Endothelial cell (in vitro differentiated cells): Measurements from ENCODE around the gene RAPGEF5. TPM values are rescaled to one million over a fixed set of nuclear protein-coding genes. Genes with fewer than 3 reads are reported as not detected.

Experiments
- DNase-seq: peaks from one replicate; pipeline ENCODE4 v3.0.0; 2021; ENCODE audit warnings: low spot score
- H3K27ac Mint-ChIP-seq: one replicate; pipeline ENCODE4 v1.8.0; 2021; ENCODE audit warnings: mixed read lengths, inconsistent platforms; ENCODE audit not compliant: unreplicated experiment
- H3K27me3 Mint-ChIP-seq: one replicate; pipeline ENCODE4 v1.8.0; 2021; ENCODE audit warnings: mild to moderate bottlenecking, moderate library complexity, mixed read lengths, inconsistent platforms; ENCODE audit not compliant: unreplicated experiment
- H3K36me3 Mint-ChIP-seq: one replicate; pipeline ENCODE4 v1.8.0; 2021; ENCODE audit warnings: mild to moderate bottlenecking, low read depth, mixed read lengths, inconsistent platforms; ENCODE audit not compliant: unreplicated experiment
- H3K4me1 Mint-ChIP-seq: one replicate; pipeline ENCODE4 v1.8.0; 2021; ENCODE audit warnings: mild to moderate bottlenecking, mixed read lengths, inconsistent platforms; ENCODE audit not compliant: unreplicated experiment
- H3K4me3 Mint-ChIP-seq: one replicate; pipeline ENCODE4 v1.8.0; 2021; ENCODE audit warnings: mild to moderate bottlenecking, mixed read lengths, inconsistent platforms; ENCODE audit not compliant: unreplicated experiment
- H3K9me3 Mint-ChIP-seq: one replicate; pipeline ENCODE4 v1.8.0; 2021; ENCODE audit warnings: mixed read lengths, inconsistent platforms; ENCODE audit not compliant: unreplicated experiment
- total RNA-seq: library from RNA; stranded (reverse); fragmentation: NEBNext Ultra II Directional; extraction: Animal tissue kit (Norgen Biotek cat#: 25700); gene quantifications from one replicate; pipeline ENCODE4 v1.2.1, GENCODE V29; 2021; ENCODE audit not compliant: unreplicated experiment
- TF ChIP-seq, protein P1 (sequence below): fragments of 200-600 bp; sonication (generic); IDR thresholded peaks from one replicate; pipeline ENCODE4 v1.5.0; 2021; ENCODE audit warnings: antibody characterized with exemption; ENCODE audit not compliant: unreplicated experiment

RAPGEF5 gene
- total RNA-seq, 1 donor from 2014 or later = 135 TPM

DNA sequence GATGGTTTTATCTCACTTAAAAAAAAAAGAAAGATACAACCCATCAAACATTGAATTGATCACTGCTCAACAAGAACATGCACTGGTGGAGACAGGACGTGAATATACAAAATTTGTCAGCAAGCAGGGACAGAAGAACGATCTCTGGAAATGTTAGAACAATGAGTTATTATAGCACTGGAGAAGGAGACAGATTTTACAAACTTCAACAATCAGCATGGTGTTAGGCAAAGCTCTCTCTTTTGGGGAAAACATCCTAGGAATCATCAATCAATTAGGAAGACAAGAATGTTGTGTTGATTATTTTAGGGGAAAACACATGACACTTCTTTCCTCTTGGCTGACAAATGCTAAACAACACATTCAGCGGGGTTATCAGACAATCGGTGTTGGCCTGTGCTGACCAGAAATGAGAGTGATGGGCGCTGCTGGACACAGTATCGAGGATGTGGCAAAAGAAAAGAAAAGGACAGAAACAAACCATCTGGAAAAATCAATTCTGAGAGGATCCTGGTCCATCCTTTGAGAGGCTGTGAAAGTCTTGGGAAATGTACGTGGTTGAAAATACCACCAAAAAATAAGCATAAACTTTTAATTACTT lies 103.9 kb downstream of the RAPGEF5 start:
- TF ChIP-seq, protein P1, sequence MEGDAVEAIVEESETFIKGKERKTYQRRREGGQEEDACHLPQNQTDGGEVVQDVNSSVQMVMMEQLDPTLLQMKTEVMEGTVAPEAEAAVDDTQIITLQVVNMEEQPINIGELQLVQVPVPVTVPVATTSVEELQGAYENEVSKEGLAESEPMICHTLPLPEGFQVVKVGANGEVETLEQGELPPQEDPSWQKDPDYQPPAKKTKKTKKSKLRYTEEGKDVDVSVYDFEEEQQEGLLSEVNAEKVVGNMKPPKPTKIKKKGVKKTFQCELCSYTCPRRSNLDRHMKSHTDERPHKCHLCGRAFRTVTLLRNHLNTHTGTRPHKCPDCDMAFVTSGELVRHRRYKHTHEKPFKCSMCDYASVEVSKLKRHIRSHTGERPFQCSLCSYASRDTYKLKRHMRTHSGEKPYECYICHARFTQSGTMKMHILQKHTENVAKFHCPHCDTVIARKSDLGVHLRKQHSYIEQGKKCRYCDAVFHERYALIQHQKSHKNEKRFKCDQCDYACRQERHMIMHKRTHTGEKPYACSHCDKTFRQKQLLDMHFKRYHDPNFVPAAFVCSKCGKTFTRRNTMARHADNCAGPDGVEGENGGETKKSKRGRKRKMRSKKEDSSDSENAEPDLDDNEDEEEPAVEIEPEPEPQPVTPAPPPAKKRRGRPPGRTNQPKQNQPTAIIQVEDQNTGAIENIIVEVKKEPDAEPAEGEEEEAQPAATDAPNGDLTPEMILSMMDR = no peak
- H3K36me3 Mint-ChIP-seq = no peaks in the 10 kb centered on the region
- H3K4me1 Mint-ChIP-seq = peaks cover 23% of the 10 kb centered on the region
- DNase-seq = no peak
- no peaks in the 10 kb centered on the region for H3K27me3 Mint-ChIP-seq
- H3K4me3 Mint-ChIP-seq = no peak overlapping the region
- H3K27ac Mint-ChIP-seq = peak overlapping the region; percentile 0
- H3K9me3 Mint-ChIP-seq = no peaks in the 10 kb centered on the region

GRCh38 chr7:22252016-22252415 lies 104.9 kb downstream of the RAPGEF5 start:
- no peaks in the 10 kb centered on the region for H3K36me3 Mint-ChIP-seq
- H3K9me3 Mint-ChIP-seq = no peaks in the 10 kb centered on the region
- no peak for DNase-seq
- H3K4me3 Mint-ChIP-seq = no peak overlapping the region
- peaks cover 26% of the 10 kb centered on the region for H3K4me1 Mint-ChIP-seq
- no peak overlapping the region for H3K27ac Mint-ChIP-seq
- no peaks in the 10 kb centered on the region for H3K27me3 Mint-ChIP-seq
- TF ChIP-seq, protein P1 = no peak

DNA sequence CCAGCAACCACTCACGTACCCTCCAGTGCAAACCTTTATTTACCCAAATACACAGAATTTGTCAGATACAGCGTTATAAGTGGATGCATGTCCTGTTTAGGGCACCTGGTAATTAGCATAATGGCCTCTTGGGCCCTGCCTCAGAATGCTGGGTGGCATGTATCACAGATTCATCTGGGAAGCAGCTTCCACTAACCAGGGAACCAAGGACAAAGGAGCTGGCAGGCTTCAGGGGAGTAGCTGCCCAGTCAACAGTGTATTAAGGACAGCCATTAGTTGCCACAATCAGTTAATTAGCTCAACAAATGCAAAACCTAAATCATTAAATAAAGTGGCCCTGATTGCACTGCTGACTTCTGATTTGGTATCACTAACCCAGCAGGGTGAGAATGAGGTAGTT lies 105.7 kb downstream of the RAPGEF5 start:
- H3K9me3 Mint-ChIP-seq = no peaks in the 10 kb centered on the region
- no peaks in the 10 kb centered on the region for H3K27me3 Mint-ChIP-seq
- peaks cover 7% of the 10 kb centered on the region for H3K36me3 Mint-ChIP-seq
- TF ChIP-seq, protein P1 = no peak
- H3K4me1 Mint-ChIP-seq = peaks cover 26% of the 10 kb centered on the region
- no peak overlapping the region for H3K27ac Mint-ChIP-seq
- no peak overlapping the region for H3K4me3 Mint-ChIP-seq
- DNase-seq = no peak

- TF ChIP-seq, protein P1 = no peak
Measured at GRCh38 chr7:22250390-22250789, 106.6 kb downstream of the RAPGEF5 start.

GRCh38 chr7:22248111-22248809 lies 108.7 kb downstream of the RAPGEF5 start:
- H3K4me3 Mint-ChIP-seq = no peak overlapping the region
- TF ChIP-seq, protein P1 = no peak
- no peaks in the 10 kb centered on the region for H3K27me3 Mint-ChIP-seq
- H3K4me1 Mint-ChIP-seq = peaks cover 23% of the 10 kb centered on the region
- peaks cover 17% of the 10 kb centered on the region for H3K36me3 Mint-ChIP-seq
- H3K27ac Mint-ChIP-seq = peak overlapping the region; percentile 89
- no peaks in the 10 kb centered on the region for H3K9me3 Mint-ChIP-seq
- DNase-seq = no peak

More at GRCh38 chr7:22250390-22250789, 106.6 kb downstream of the RAPGEF5 start:
- DNase-seq = no peak
- Mint-ChIP-seq H3K9me3 (no peaks in the 10 kb centered on the region), H3K36me3 (peaks cover 13% of the 10 kb centered on the region), H3K27me3 (no peaks in the 10 kb centered on the region), H3K4me3 (no peak overlapping the region), H3K27ac (no peak overlapping the region), H3K4me1 (peaks cover 26% of the 10 kb centered on the region)
